ENCODE data around the gene OR2A5.
"Not testable (repeated sequence)": the region's sequence is repeated elsewhere in the genome, so short reads cannot be mapped to it uniquely, and the experiment has no call there.

The OR2A5 gene, protein sequence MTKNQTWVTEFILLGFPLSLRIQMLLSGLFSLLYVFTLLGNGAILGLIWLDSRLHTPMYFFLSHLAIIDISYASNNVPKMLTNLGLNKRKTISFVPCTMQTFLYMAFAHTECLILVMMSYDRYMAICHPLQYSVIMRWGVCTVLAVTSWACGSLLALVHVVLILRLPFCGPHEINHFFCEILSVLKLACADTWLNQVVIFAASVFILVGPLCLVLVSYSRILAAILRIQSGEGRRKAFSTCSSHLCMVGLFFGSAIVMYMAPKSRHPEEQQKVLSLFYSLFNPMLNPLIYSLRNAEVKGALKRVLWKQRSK

DNA sequence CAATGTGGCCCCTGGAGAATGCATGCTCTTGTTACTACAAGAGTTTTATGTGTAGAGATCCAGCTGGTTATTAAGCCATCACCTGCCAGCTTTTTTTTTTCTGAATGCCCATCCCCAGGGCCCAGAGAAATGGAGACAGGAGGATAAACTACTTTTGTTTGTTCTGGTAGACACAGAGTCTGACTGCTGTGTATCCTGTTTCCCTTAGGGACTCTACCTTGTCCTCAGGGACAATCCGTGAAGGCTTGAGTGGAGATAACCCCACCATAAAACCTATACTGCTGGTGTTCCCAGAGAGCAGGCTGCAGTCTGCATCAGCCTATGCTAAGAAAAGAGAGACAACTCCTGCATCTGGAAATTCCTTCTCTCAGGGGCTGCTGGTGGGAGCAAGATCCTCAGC is at the start of gene OR2A5:
Gene OR2A5, plus strand, starts transcription at position 301 of the 400 bp plus-strand sequence. CDS start 1,454 bp downstream, outside the sequence.
- no peak for DNase-seq (ENCODE audit: low spot score)

DNA sequence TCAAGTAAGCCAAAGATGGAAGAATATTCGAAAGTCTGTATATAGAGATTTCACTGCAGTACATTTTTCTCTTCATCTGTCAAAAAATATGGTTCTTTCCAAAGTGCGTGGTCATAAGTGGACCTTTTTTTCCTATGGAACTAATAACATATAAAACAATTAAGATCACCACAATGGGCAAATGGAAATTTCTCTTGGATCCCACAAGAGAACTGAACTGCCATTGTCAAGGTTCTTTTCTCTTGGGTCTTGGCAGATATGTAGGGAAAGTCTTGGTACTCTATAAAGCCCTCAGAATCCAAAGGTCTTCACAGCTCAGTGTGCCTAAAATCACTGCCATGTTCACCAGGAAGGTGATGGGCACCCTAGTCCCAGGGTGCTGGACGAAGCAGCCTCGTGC is 48.7 kb upstream of the OR2A5 start, which contains the start of gene OR6B1:
Gene OR6B1, plus strand, starts transcription at position 301 of the 400 bp plus-strand sequence. CDS start 3,677 bp downstream, outside the sequence.
- DNase-seq (ENCODE audit: low spot score): no peak

DNA sequence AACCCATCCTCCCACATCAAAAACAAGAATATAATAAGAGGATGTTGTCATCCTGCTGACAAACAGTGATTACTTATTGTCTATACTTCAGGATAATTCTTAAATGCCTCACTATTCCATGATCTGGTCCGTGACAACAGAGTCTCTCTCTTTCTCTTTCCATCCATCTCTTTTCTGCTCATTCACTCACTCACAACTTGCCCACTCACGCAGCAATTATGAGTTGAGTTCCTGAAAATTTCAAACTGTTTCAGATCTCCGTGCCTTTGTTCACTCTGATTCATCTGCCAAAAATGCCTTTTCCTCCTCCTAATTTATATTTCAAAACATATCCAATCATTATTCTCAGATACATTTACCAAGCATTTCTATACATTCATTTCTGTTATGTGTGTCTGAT is 47.2 kb upstream of the OR2A5 start:
- no peak for DNase-seq (ENCODE audit: low spot score)

DNA sequence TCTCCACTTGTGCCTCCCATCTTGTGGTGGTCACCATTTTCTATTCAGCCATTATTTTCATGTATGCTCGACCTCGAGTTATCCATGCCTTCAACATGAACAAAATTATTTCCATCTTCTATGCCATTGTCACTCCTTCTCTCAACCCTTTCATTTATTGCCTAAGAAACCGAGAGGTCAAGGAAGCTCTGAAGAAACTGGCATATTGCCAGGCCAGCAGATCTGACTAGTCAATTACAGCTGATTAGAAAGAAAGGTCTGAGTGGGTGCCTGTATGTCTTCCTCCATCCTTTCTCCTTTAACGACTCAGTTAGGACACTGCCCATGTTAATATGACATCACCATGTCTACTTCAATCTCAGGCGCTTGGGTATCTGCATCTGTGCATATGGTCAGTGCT is 44.0 kb upstream of the OR2A5 start:
- no peak for DNase-seq (ENCODE audit: low spot score)

DNA sequence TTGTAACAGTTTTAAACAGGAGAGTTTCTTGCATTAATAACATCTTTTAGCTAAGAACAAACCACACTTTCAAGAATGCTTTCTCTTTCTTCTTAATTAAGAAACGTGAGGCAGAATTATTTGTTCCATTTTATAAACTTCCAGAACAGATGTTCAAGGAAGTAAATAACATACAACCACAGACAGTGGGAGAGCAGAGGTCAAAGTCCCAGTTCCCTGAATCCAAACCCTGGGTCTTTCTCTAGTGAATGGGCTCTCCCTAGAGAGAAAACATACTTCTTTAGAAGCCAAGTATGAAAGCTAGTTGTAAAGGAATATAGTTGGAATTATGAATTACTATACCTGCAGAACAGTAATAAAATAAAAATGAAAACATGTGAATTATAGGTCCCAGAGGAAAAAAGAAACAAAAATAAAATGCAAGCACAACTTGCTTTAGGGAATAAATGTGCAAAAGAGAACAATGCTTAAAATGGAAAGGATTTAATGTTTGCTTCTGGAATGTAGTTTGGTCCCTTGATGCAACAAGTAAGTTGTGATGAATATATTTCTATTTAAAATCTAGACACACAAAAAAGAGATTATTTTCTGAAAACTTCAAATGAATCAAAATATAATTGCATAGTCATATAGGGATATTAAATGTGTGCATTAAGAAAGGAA is 42.6 kb upstream of the OR2A5 start:
- DNase-seq (ENCODE audit: low spot score): no peak

DNA sequence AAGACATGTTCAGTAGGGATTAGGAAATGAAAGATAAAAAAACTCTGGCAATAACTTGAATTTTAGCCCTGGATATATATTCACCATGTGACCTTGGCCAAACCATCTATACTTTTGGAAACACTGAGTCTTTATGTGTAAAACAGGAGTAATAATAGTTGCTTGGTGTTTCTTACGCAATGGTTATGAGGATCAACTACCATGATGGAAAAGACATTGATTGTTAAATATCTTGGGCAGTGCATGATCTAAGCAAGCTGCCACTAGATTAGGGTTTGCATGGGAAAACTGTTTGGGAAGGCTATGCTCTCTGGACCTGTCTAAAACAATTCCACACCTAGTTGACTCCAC is 42.1 kb upstream of the OR2A5 start:
- no peak for DNase-seq (ENCODE audit: low spot score)

DNA sequence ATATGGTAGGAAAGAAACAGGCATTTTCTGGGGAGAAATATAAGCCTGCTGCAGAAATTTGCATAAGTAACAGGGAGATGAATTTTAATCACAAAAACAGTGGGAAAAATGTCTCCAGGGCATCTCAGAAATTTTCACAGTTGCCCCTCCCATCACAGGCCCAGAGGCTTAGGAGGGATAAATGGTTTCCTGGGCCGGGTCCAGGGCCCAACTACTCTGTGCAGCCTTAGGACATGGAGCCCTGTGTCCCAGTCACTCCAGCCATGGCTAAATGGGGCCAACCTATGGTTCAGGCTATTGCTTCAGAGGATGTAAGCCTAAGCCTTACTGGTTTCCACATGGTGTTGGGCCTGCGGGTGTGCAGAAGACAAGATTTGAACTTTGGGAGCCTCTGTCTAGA is 39.4 kb upstream of the OR2A5 start:
- DNase-seq (ENCODE audit: low spot score): no peak

DNA sequence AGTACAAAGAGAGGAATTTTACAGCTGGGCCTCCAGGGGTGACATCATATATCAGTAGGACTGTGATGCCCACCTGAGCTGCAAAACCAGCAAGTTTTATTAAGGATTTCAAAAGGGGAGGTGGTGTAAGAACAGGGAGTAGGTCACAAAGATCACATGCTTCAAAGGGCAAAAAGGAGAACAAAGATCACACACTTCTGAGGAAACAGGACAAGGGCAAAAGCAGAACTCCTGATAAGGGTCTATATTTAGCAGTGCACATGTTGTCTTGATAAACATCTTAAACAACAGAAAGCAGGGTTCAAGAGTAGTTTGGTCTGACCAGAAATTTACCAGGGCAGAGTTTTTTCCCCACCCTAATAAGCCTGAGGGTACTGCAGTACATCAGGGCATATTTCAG is 38.7 kb upstream of the OR2A5 start:
- DNase-seq (ENCODE audit: low spot score): not testable (repeated sequence)

DNA sequence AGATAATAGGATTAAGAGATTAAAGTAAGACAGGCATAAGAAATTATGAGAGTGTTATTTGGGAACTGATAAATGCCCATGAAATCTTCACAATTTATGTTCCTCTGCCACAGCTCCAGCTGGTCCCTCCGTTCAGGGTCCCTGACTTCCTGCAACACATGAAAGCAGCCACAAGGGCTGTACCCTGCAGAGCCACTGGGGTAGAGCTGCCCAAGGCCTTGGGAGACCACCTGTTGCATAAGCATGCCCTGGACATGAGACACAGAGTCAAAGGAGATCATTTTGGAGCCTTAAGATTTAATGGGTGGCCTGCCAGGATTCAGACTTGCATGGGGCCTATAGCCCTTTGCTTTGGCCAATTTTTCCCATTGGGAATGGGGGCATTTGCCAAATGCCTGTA is 37.9 kb upstream of the OR2A5 start:
- not testable (repeated sequence) for DNase-seq (ENCODE audit: low spot score)

DNA sequence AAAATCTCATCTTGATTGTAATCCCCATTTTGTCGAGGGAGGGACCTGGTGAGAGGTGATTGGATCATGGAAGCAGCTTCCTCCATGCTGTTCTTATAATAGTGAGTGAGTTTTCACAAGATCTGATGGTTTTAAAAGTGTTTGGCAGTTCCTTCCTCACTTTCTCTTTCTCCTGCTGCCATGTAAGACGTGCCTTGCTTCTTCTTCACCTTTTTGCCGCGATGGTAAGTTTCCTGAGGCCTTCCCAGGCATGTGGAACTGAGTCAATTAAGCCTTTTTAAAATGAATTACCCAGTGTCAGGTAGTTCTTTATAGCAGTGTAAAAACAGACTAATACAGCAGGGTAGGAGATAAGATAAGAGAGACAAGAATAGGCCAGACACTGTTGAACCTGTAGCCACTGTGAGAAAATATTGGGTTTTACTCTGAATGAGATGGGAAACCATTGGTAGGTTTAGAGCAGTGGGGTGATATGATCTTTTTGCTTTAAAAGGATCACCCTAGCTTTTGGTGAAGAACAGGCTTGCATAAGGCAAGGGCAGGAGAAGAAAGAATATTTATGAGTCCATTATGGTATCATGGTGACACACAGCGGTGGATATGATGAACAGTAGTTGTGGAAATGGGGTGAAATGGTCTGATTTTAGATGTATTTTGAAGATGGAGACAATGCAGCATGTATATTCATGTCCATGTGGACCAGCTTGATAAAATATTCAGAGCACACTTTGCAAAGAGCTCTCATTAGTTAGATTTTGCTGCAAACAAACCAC is 37.1 kb upstream of the OR2A5 start:
- DNase-seq (ENCODE audit: low spot score): no peak

DNA sequence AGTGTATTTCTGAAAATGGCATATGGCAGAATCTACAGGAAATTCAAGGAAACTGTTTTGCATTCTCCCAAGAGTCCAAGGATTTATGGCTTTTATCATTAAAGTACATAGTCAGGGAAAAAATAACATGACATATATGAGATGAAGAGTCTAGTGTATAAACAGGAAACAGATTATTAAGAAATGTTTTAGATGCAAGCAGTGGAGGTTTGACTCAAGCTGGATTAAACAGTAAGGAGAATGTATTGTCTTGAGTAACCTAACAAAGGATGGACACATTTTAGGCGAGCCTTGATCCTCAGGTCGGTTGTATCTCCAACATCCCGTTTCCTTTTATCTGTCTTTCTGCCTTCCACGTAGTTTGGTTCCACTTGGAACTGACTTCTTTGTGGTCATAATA is 30.7 kb upstream of the OR2A5 start:
- no peak for DNase-seq (ENCODE audit: low spot score)

DNA sequence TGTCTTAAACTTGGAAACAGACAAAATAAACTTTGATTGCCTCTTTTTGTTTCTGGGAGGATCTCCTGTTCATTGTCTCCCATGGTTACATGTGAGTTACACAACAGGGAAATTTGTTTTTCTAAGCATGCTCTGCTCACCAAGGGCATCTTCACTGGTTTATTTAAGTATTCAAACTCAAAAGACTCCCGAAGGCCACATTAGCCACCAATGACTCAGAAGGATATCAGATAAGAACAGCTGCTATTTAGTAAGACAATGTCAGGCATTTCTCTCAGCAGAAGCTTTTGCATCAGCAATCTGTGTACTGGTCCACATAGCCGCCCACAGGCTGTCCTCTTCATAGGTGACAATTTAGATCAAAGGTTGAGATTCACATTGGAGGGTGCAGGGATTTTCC is 29.3 kb upstream of the OR2A5 start:
- DNase-seq (ENCODE audit: low spot score): no peak

DNA sequence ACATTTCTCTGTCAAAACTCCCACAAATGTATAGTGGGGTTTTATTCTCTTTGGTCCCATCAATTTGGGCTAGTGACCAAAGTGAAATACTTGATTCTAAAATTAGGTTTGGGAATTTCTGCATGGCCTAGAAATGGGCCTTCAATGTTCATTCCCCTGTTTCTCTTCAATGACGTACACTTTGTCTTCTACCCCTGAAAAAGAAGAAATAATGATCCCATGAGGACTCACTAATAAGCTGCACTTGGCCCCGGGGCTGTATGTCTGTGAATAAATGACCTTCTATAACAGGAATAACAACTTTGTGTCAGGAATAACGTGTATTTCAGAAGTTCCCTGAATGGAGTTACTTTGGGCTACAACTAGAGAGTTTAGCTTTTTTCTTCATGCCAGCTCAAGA is 28.4 kb upstream of the OR2A5 start:
- no peak for DNase-seq (ENCODE audit: low spot score)

DNA sequence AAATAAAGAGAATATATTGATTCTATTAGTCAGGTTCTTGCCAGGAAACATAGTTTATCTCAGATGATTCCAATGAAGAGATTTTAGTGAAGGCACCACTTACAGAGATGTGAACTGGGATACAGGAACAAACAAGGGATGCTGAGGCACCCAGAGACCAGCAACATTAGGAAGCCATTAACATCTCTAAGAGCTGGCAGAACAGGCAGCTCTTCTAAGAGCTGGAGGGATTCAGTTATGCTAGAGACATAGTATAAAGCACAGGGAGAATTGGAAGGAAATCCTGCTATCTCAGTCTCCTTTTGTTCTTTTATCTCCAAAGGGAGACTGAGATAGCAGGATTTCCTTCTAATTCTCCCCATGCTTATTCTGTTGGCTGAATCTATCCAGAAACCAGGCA is 26.6 kb upstream of the OR2A5 start:
- DNase-seq (ENCODE audit: low spot score): no peak

DNA sequence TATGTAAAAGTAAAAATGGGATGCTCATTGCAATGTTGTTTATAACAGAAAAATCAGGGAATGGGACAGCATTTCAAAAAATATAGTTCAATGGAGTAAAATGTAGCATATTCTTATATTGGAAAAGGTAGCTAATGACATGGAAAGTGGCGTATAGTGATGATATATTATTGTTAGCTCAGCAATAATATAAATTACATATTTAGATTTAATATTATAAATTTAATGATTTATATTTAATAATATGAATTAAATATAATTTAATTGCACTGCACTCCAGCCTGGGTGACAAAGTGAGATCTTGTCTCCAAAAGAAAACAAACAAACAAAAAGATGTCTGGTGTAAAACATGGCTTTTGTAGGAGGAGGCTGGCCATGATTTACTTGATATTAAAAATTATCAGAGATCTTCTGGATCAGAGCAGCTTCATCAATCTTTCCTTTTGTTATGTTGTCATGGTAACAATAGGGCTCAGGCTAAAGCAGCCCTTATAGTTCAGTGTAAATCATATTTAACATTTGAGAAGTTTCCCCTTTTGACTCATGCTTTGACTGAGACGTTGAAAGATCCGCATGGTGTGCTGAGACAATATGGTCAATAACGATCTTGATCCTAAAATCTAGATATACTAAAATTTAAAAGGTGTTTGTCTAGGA is 25.4 kb upstream of the OR2A5 start:
- no peak for DNase-seq (ENCODE audit: low spot score)

DNA sequence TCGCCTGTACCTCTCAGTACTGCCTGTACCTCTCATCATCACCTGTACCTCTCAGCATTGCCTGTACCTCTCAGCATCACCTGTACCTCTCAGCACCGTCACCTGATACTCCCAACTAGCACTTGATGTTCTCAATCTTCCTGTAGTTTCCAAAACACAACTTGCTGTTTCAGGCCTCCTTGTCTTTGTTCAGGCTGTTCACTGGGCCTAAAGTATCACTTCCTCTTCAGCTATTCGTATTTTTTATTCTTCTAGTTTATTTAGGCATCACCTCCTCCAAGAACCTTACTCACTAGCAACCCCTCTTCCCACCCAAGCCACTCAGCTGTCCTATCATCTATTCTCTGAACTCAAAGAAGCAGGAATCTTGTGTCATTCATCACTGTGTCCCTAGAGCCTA is 24.5 kb upstream of the OR2A5 start:
- no peak for DNase-seq (ENCODE audit: low spot score)

DNA sequence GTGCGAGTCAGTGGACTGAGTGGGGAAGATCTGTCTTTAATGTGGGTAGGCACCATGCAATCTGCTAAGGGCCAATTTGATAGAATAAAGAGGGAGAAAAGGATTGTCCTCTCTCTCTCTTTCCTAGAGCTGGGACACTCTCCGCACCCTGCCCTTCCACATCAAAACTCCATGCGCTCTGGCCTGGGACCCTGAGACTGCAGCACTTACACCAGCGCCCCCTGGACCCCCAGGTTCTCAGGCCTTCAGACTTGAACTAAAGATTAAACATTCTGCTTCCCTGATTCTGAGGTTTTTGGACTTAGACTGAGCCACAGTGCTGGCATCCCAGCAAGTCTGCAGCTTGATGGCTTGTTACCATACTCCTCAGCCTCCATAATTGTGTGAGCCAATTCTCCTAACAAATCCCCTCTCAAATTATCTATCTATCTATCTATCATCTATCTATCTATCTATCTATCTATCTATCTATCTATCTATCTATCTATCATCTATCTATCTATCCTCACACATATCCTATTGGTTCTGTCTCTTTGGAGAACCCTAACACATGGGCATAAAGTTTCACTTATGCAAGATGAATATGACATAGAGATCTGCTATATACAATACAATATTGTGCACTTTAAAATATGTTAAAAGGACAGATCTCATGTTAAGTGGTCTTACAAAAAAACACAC is 22.4 kb upstream of the OR2A5 start:
- DNase-seq (ENCODE audit: low spot score): no peak

DNA sequence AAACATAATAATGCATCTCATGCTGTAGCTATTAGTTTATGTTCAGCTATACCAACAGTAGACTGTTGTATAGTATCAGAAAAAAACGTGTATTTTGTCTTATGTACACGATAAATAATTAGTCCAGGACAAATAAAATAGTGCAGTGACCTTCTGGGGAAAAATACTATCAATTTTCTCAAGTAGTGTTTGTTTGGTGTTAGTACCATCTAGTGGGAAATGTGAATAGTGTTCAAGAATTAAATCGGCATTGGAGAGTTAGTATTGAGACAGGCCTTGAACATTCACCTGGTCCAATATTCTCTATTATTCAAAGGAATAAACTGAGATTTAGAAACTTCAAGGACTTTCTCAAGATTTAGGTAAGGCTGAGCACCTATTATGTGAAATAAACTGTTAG is 21.7 kb upstream of the OR2A5 start:
- no peak for DNase-seq (ENCODE audit: low spot score)

DNA sequence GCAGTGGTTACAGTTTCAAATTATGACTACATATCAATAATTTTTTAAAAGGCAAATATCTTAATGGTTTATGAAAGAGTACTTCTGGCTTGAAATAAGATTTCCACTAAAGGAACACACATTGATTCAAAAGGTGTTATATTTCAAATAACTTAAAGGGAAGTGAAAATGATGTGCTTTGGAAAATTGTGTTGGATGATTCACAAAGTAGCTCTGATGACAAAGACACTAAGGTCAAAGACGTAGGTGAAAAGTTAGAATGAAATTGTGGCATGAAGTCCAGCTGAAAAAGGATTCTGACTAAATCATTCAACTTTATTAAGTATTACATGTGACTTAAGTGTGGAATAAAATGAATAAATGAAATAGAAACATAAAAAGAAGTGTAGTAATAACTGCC is 20.8 kb upstream of the OR2A5 start:
- DNase-seq (ENCODE audit: low spot score): no peak

DNA sequence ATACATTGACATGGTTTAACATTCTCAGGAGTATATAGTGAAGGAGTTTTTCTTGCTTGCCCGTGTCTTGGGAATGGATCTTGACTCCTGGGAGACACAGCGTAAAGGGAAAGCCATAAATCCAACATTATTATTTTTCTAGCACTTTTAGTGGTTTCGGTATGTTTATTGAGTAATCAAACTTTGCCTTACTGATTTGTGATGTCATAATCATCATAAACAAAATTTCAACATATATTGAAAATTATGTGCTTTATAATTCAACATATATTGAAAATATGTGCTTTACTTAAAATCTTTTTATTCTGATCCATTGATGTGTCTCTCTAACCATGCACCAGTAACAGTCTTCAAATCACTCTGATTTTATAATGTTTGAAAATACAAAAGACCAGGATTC is 20.2 kb upstream of the OR2A5 start:
- no peak for DNase-seq (ENCODE audit: low spot score)

DNA sequence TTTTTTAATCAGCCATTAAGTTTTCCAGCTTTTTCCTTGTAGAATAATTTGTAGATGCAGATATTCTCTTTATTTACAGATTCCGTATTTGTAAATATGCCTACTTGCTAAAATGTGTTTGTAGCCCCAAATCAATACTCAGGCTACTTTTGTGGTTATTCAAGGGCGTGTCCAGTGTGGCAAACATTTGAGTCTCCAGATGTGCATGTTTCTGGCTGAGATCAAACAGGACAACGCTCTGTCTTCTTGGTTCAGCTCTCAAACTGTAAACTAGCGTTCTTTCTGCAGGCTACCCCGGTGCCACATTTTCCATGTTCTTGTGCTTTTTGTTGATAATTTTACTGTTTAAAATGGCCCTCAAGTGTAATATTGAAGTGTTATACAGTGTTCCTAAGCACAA is 16.2 kb upstream of the OR2A5 start:
- DNase-seq (ENCODE audit: low spot score): no peak
